Endothelial cell of umbilical vein (primary cell): ENCODE results near the gene ZNF526.

Experiments used
- CTCF ChIP-seq, 2 donors: IDR thresholded peaks; 1 replicate in 1 of 2; 2 replicates in 1 of 2; pipeline ENCODE4 v1.5.1; 2011; ENCODE audit warnings: low read length in 2 of 2, mild to moderate bottlenecking in 2 of 2, moderate library complexity in 2 of 2, control low read depth in 1 of 2, inconsistent platforms in 1 of 2, low read depth in 1 of 2; ENCODE audit not compliant: insufficient read depth in 1 of 2; ENCODE audit errors: extremely low read depth in 1 of 2
- EZH2 ChIP-seq: IDR thresholded peaks from 2 replicates; pipeline ENCODE4 v1.6.1; 2012; ENCODE audit warnings: borderline replicate concordance, low read depth, mild to moderate bottlenecking, moderate library complexity, low read length, inconsistent platforms; ENCODE audit not compliant: severe bottlenecking
- POLR2A ChIP-seq: IDR thresholded peaks from 2 replicates; pipeline ENCODE4 v1.6.1; 2012; ENCODE audit warnings: low read depth, mild to moderate bottlenecking, control low read depth, low read length

GRCh38 chr19:42271045-42271419 is 50.9 kb downstream of the ZNF526 start:
- TF ChIP-seq CTCF (IDR thresholded peaks at IDR 0.05; ENCODE audit: extremely low read depth in 1 of 2, insufficient read depth in 1 of 2, low read depth in 1 of 2, low read length in 2 of 2) (no peak), POLR2A (no peak), EZH2 (no peak)
